Fibroblast of peridontal ligament (primary cell): ENCODE results near the gene ZNF283.

ENCODE experiments used
- DNase-seq: peaks from one replicate; pipeline ENCODE4 v3.0.0-alpha.2; 2010; ENCODE audit errors: extremely low read depth

The ZNF283 gene

GRCh38 chr19:43826787-43827754 is at the start of gene ZNF283:
Gene ZNF283 (plus strand): TSS chr19:43827321. CDS start chr19:43833505, 6,184 bp downstream.
- peak; percentile 87 for DNase-seq

GRCh38 chr19:43778651-43779050 is 48.5 kb upstream of the ZNF283 start:
- DNase-seq: no peak

- no peak for DNase-seq
Measured at GRCh38 chr19:43779147-43779819, 47.8 kb upstream of the ZNF283 start.

- DNase-seq: no peak
Measured at GRCh38 chr19:43779820-43780219, 47.3 kb upstream of the ZNF283 start.

GRCh38 chr19:43780706-43781525 is 46.2 kb upstream of the ZNF283 start, which contains the start of gene KCNN4:
Gene KCNN4 (minus strand): TSS chr19:43780973. CDS start chr19:43780861, 112 bp downstream.
- peak; percentile 43 for DNase-seq

GRCh38 chr19:43781630-43782310 is 45.4 kb upstream of the ZNF283 start:
- DNase-seq: no peak

GRCh38 chr19:43782311-43782660 is 44.8 kb upstream of the ZNF283 start:
- DNase-seq: no peak

GRCh38 chr19:43782689-43783231 is 44.4 kb upstream of the ZNF283 start:
- DNase-seq: no peak

GRCh38 chr19:43783636-43784035 is 43.5 kb upstream of the ZNF283 start:
- DNase-seq: no peak

- DNase-seq: peak; percentile 78
Measured at GRCh38 chr19:43784241-43784980, 42.7 kb upstream of the ZNF283 start.

- DNase-seq: peak; percentile 76
Measured at GRCh38 chr19:43784981-43785808, 41.9 kb upstream of the ZNF283 start.

- DNase-seq: no peak
Measured at GRCh38 chr19:43786665-43787064, 40.5 kb upstream of the ZNF283 start.

- DNase-seq: peak; percentile 69
Measured at GRCh38 chr19:43789029-43789428, 38.1 kb upstream of the ZNF283 start.

GRCh38 chr19:43790587-43790986 is 36.5 kb upstream of the ZNF283 start:
- no peak for DNase-seq

- DNase-seq: no peak
Measured at GRCh38 chr19:43797118-43797517, 30.0 kb upstream of the ZNF283 start.

- DNase-seq: no peak
Measured at GRCh38 chr19:43797556-43797955, 29.6 kb upstream of the ZNF283 start.

- no peak for DNase-seq
Measured at GRCh38 chr19:43798026-43798545, 29.0 kb upstream of the ZNF283 start.

- no peak for DNase-seq
Measured at GRCh38 chr19:43798546-43799409, 28.3 kb upstream of the ZNF283 start.
